NT2/D1 (cell line): ENCODE data around the gene KBTBD8.

Experiments
- DNase-seq: peaks from one replicate; pipeline ENCODE4 v3.0.0-alpha.2; 2011; ENCODE audit warnings: low read depth, low spot score
- H3K27me3 ChIP-seq: 2 replicates; pipeline ENCODE4 v1.6.0; 2011; ENCODE audit warnings: mild to moderate bottlenecking; ENCODE audit not compliant: insufficient read length, insufficient read depth
- H3K36me3 ChIP-seq: 2 replicates; pipeline ENCODE4 v1.6.1; 2011; ENCODE audit warnings: mild to moderate bottlenecking, low read length, mixed read lengths; ENCODE audit not compliant: insufficient read depth, insufficient read length
- H3K4me1 ChIP-seq: 2 replicates; pipeline ENCODE4 v1.5.1; 2011; ENCODE audit not compliant: insufficient read depth, insufficient read length
- H3K4me3 ChIP-seq: 2 replicates; pipeline ENCODE4 v1.5.1; 2011; ENCODE audit warnings: low read depth; ENCODE audit not compliant: insufficient read length
- H3K9ac ChIP-seq: 2 replicates; pipeline ENCODE4 v1.6.0; 2011; ENCODE audit warnings: low read depth; ENCODE audit not compliant: insufficient read length
- H3K9me3 ChIP-seq: 2 replicates; pipeline ENCODE4 v1.5.1; 2011; ENCODE audit warnings: mild to moderate bottlenecking, low read length; ENCODE audit not compliant: insufficient read depth
- SUZ12 ChIP-seq: IDR thresholded peaks from 2 replicates; pipeline ENCODE4 v1.6.1; 2011; ENCODE audit not compliant: insufficient read length, insufficient read depth; ENCODE audit errors: extremely low read depth
- YY1 ChIP-seq: IDR thresholded peaks from 2 replicates; pipeline ENCODE4 v1.6.1; 2011; ENCODE audit not compliant: insufficient read length, insufficient read depth
- ZNF274 ChIP-seq: IDR thresholded peaks from 2 replicates; pipeline ENCODE4 v1.6.1; 2011; ENCODE audit warnings: mild to moderate bottlenecking, low read depth, low read length

KBTBD8 gene

GRCh38 chr3:67018789-67019526 lies 20.9 kb downstream of the KBTBD8 start:
- Histone ChIP-seq H3K27me3 (no peaks in the 10 kb centered on the region), H3K9ac (no peak overlapping the region), H3K9me3 (no peaks in the 10 kb centered on the region), H3K4me1 (no peaks in the 10 kb centered on the region), H3K36me3 (no peaks in the 10 kb centered on the region), H3K4me3 (no peak overlapping the region)
- no peak for DNase-seq
- no peak for TF ChIP-seq YY1
- TF ChIP-seq SUZ12, result no peak

DNA sequence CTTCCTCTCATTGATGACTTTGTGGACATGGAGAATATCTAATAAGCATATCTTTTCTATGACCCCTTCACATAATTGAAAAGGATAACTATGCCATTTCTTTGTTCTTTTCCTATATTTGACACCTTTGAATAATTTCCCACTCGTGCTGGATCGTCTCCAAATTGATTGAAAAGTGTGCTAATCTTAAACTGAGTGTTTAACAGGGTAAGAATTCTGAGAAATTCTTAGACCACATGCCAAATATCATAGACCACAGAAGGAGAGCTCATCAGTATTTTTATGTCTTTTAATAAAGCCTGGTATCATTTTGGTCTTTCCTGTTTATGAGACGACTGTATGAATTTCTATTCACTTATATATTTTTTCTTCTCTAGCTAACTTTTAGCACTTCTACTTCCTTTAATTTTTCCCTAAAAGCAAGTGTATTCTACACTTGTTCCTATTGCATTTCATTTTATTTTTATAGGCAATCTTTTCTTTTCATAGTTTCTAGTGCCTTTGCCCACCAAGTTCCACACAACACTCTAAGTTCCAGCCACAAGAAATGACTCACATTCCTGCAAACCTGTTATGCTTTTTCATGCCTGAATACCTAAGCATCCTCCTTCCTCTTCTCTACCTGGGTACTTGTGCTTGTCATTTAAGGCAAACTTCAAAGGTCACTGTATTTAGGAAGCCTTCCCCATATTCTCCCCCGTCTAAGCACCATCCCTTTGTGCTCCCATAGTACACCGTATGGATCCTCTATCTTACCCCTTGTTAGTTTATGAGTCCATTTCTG lies 30.1 kb downstream of the KBTBD8 start:
- H3K4me3 ChIP-seq, result no peak overlapping the region
- no peaks in the 10 kb centered on the region for H3K4me1 ChIP-seq
- DNase-seq, result no peak
- no peaks in the 10 kb centered on the region for H3K27me3 ChIP-seq
- H3K9ac ChIP-seq, result no peak overlapping the region
- H3K9me3 ChIP-seq, result no peaks in the 10 kb centered on the region
- H3K36me3 ChIP-seq, result no peaks in the 10 kb centered on the region
- TF ChIP-seq ZNF274 (no peak), SUZ12 (no peak), YY1 (no peak)

- Histone ChIP-seq H3K4me1 (no peaks in the 10 kb centered on the region), H3K36me3 (no peaks in the 10 kb centered on the region), H3K9me3 (no peaks in the 10 kb centered on the region), H3K27me3 (no peaks in the 10 kb centered on the region), H3K4me3 (no peak overlapping the region), H3K9ac (no peak overlapping the region)
- DNase-seq, result no peak
- no peak for TF ChIP-seq SUZ12
These were observed 33.0 kb downstream of the KBTBD8 start for GRCh38 chr3:67030785-67031740.

DNA sequence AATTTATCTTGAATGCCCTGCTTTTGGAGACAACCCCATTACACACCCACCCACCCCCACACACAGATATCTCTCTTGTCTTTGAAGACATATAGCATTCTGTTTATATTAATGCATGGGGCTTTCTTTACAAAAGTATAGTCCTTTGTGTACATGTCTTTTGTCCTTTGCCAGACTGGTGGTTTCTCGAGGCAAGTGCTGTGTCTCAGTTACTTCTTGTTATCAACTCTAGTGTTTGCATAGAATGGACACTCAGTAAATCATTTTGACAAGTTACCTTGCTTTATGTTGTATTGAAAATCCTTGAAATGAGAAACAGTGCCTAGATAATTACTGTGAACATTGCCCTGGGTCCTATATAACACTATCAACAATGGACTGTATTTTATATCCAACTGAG lies 33.9 kb downstream of the KBTBD8 start:
- Histone ChIP-seq H3K4me3 (no peak overlapping the region), H3K36me3 (no peaks in the 10 kb centered on the region), H3K9ac (no peak overlapping the region), H3K27me3 (no peaks in the 10 kb centered on the region), H3K4me1 (no peaks in the 10 kb centered on the region), H3K9me3 (no peaks in the 10 kb centered on the region)
- no peak for DNase-seq
- TF ChIP-seq SUZ12, result no peak
- no peak for TF ChIP-seq ZNF274
- TF ChIP-seq YY1, result no peak

DNA sequence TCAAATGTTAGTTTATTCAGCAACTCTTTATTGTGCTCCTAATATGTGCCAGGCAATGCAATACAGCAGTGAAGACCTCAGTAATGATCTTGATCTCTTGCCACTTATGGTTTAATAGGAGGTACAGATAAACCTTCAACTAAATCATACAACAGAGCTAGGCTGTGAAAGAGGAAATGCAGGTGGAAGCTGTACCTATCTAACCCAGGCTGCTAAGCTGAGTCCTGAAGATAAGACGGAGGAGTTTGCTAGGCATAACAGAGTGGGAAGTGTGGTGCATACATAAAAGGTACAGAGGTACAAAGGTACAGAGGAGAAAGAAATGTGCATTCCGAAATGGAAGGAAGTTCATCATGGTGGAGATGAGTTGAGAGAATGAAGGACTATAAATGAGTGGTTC lies 35.0 kb downstream of the KBTBD8 start:
- no peak for DNase-seq
- TF ChIP-seq ZNF274 (no peak), YY1 (no peak), SUZ12 (no peak)

GRCh38 chr3:67034371-67034770 lies 36.3 kb downstream of the KBTBD8 start:
- TF ChIP-seq YY1 (no peak), ZNF274 (no peak), SUZ12 (no peak)
- Histone ChIP-seq H3K4me1 (no peaks in the 10 kb centered on the region), H3K36me3 (no peaks in the 10 kb centered on the region), H3K27me3 (no peaks in the 10 kb centered on the region), H3K4me3 (no peak overlapping the region), H3K9ac (no peak overlapping the region), H3K9me3 (no peaks in the 10 kb centered on the region)
- no peak for DNase-seq

More for the DNA sequence above, 35.0 kb downstream of the KBTBD8 start:
- no peaks in the 10 kb centered on the region for H3K4me1 ChIP-seq
- H3K9ac ChIP-seq, result no peak overlapping the region
- no peak overlapping the region for H3K4me3 ChIP-seq
- H3K9me3 ChIP-seq, result no peaks in the 10 kb centered on the region
- no peaks in the 10 kb centered on the region for H3K27me3 ChIP-seq
- H3K36me3 ChIP-seq, result no peaks in the 10 kb centered on the region
